Measurements from ENCODE around the gene SIRPB2.
"Not testable (repeated sequence)": the region's sequence is repeated elsewhere in the genome, so short reads cannot be mapped to it uniquely, and the experiment has no call there.

The SIRPB2 gene

DNA sequence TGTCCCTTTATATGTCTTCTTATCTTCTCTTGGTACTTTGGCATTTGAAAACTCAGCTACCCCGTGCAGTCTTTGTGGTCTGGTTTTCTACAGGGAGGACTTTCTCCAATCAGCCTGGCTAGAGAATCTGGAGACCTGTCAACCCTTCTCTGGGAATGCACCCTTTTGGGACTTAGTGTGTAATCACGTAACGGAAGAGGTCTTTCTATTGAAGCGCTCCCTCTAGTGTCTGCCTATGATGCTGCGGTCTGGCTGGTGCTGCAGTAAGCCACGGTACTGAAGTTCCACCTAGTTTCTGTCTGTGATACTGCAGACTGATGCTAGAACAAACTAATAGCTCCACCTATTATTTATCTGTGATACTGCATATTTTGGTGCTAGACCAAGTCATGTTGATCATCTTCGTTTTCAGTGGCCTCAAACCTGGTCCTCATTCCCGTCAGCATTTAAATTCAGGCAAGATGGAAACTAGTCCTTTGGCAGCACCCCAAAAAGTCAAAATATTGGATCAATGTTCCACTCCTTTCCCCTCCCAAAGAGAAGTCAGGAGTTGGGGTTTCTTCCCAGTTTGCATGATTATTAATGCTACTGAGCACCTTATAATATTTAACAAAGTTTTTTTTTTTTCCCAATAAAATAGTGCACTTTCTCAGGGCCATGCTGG lies 12.5 kb upstream of the SIRPB2 start:
- no peak overlapping the region for H3K4me3 ChIP-seq (ENCODE audit: low read length)
- DNase-seq (ENCODE audit: low read depth, low spot score) = peak; percentile 92

DNA sequence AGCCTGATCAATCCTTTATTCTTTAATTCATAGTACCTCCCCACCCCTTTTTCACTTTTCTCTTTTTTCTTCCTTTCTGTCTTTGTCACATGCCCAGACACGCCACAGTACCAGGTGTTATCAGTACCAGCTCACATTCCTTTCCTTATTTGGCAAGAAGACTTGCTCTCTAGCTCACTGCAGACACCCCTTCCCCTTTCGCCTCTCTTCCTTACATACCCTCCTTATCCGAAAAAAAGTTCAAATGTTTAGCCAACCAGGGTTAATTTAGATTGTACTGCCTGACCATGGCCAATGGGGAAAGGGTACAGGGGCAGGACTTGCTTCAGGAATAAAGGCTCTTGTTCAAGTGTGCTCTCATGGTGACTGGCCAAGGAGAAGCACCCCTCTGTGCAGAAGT lies 9.3 kb upstream of the SIRPB2 start:
- no peak for DNase-seq (ENCODE audit: low read depth, low spot score)
- H3K4me3 ChIP-seq (ENCODE audit: low read length) = no peak overlapping the region

DNA sequence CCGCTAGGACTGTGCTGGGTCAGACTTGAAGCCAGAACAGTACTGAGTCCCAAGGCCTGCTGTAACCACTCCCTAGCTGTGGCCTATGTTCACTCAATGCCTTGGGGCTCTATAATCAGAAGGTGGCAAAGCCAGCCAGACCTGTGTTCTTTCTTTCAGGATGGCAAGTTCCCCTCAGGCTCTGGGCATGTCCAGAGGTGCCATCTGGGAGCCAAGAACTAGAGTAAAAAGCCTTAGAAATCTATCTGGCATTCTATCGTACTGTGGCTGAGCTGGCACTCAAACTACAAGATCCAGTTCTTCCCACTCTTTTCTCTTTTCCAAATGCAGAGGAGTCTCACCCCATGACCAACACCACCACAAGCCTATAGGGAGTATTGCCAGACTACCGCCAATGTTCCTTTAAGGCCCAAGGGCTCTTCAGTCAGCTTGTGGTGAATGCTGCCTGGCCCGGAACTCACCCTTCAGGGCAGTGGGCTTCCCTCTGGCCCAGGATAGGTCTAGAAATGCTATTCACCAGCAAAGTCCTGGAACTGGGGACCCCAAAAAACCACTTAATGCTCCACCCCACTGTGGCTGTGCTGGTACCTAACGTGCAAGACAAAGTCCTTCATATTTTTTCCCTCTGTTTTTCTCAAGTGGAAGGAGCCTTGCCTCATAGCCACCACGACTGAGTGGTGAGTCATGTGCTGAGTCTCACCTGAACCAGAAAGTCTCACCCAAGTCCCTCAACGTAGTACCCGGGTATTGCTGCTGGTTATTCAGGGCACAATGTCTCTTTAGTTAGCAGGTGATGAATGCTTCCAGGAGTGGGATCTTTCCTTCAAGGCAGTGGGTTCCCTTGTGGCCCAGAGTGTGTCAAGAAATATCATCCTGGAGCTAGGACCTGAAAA lies 8.6 kb upstream of the SIRPB2 start:
- no peak overlapping the region for H3K4me3 ChIP-seq (ENCODE audit: low read length)
- no peak for DNase-seq (ENCODE audit: low read depth, low spot score)

DNA sequence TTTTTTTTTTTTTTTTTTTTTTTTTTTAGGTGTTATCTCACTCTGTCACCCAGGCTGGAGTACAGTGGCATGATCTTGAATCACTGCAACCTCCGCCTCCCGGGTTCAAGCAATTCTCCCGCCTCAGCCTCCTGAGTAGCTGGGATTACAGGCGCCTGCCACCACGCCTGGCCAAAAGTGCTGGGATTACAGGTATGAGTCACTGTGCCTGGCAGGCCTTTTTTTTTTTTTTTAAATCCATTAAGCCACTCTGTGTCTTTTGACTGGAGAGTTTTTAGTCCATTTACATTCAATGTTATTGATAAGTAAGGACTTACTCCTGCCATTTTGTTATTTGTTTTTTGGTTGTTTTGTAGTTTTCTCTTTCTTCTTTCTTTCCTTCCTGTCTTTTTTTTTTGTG lies 6.2 kb upstream of the SIRPB2 start:
- not testable (repeated sequence) for DNase-seq (ENCODE audit: low read depth, low spot score); H3K4me3 ChIP-seq (ENCODE audit: low read length)

DNA sequence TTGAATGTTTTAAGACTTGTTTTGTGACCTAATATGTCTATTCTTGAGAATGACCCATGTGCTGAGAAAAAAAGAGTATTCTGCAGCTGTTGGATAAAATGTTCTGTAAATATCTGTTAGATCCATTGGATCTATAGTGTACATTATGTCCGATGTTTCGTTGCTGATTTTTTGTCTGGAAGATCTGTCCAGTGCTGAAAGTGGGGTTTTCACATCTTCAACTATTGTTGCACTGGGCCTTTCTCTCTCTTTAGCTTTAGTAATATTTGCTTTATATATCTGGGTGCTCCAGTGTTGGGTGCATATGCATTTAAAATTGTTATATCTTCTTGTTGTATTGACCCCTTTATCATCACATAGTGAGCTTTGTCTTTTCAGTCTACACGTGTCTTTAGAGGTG lies 5.7 kb upstream of the SIRPB2 start:
- no peak overlapping the region for H3K4me3 ChIP-seq (ENCODE audit: low read length)
- DNase-seq (ENCODE audit: low read depth, low spot score) = no peak

DNA sequence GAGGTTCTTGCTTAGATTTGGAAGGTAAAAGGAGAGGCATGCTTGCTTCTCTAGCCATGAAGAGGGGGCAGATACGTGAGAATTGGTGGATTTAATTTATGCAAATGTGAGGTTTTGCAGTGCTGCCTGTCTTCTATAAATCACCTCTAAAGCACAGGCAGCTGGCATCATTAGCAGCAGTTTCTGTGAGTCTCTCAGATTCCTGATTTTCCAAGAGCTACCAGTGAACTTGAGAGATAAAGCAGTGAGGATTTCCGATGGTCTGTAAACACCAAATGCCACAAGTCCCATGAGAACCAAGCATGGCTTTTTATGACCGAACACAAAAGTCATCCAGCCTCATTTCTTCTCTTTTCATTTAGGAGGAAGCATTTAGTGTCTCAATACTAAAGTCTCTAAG lies 3.2 kb upstream of the SIRPB2 start:
- H3K4me3 ChIP-seq (ENCODE audit: low read length) = no peak overlapping the region
- DNase-seq (ENCODE audit: low read depth, low spot score) = no peak

DNA sequence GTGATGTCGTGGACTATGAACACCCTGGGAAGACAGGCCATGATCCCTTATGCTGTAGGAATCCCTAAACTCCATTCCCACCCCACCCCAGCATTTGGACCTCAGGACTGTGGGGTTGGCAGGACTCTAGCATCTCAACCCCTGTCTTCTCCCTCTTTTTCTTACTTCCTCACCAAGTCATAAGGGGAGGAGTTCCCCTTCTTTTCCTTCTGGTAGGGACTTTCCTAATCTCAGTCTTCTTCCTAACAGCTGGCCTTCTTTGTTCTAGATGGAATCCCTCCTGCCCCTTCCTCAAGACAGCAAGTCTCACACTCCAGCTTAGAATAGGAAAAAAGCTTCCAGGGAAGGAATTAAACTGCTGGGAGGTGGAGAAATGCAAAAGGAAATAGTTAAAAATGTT lies 2.3 kb upstream of the SIRPB2 start:
- DNase-seq (ENCODE audit: low read depth, low spot score) = no peak
- no peak overlapping the region for H3K4me3 ChIP-seq (ENCODE audit: low read length)

DNA sequence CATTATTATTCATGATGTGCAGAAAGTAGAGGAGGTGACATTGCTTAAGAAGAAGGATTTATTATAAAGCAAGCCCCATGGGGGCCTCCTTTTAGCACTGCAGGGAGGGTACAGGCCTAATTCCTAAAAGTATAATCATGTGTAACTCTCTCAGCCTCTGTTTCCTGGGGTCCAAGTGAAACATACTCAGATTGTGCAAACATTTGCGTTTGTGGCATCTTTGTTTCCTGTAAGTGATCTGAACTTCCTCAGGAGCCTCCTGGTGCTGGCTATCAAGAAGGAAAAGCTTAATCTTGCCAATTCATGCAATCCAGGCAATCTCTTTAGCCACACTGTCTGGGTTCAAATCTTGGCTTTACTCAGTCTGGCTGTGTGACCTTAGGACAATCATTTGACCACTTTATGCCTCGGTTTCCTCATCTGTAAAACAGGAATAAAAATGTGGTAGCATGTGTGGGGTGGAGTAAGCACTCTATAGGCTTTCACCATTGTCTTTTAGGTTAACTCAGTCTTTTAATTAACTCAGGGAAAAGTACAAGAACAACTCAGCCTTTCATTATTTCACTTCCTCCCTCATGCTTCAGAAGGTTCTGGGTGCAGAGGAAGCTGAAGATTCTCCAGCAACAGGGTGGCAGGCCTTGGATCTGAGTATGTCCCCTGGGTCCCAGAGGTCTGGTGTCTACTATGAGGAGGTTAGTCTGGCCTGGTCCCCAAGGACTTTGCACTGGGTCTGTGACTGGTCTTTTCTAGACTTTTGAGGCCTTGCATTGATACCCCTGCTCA lies 831 bp upstream of the SIRPB2 start:
- no peak overlapping the region for H3K4me3 ChIP-seq (ENCODE audit: low read length)
- no peak for DNase-seq (ENCODE audit: low read depth, low spot score)

DNA sequence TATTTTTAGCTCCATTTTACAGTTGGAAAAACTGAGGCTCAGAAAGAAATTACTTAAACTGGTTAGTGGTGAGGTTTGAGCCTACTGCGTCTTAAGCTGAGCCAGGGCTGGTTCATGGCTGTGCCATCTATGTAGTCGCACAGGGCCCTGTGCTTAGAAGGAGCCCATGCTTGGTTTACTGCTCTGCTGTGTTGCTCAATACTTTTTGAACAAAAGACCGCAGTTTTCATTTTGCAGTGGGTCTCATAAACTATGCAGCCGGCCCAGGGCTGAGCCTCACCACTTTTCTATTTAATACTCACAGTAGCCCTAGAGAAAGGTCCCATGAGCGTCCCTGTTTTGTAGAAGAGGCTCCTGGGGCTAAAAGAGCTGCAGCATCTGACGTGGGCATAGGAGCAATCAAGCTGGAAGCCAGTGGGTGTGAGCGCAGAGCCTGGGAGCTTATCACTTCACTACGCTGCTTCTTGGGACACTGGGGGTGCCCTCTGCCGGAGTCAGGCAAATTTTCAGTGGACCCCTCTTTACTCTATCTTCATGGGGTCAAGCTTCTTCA lies 501 bp downstream of the SIRPB2 start:
- DNase-seq (ENCODE audit: low read depth, low spot score) = no peak
- H3K4me3 ChIP-seq (ENCODE audit: low read length) = no peak overlapping the region

DNA sequence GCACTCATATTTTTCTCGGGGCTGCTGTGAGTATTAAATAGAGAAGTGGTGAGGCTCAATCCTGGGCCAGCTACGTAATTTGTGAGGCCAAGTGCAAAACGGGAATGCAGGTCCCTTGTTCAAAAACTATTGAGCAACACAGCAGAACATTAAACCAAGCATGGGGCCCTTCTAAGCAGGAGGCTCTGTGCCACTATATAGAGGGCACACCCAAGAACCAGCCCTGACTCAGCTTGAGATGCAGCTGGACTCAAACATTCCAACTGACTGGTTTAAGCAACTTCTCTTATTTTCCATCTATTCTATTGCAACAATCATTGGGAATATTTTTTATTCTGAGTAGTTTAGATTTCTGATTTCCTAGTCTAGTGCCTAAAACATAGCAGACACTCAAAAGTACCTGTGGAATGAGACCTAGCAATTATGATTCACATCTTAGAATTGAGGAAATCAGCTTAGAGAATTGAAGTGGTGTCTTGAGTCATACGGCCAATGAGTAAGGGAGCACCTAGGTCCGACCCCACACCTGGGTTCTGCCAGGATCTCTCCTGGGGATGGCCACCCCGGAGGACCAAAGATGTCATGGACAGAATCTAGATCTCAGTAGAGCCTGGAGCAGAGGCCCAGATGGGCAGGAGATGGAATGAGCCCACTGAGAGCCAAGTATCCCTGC lies 1.3 kb downstream of the SIRPB2 start:
- no peak overlapping the region for H3K4me3 ChIP-seq (ENCODE audit: low read length)

DNA sequence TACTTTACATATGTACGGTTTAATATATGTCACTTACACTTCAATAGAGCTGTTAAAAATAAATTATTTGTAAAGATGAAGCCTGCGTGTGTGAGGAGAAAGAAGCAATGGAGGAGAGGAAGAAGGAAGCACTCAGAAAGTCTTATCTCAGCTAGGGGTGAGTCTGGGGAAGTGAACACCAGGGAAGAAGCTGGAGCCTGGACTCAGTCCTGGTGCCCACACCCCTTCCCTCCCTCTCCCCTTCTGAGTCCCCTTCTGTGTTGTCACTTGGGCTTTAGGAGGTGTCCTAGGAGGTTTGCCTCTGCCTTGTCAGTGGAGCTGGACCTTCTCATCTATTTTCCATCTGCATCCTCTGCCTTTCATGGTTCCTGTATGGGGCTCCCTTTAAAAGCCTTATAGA lies 1.9 kb downstream of the SIRPB2 start:
- no peak overlapping the region for H3K4me3 ChIP-seq (ENCODE audit: low read length)
- DNase-seq (ENCODE audit: low read depth, low spot score) = no peak

More for the DNA sequence above, 1.3 kb downstream of the SIRPB2 start:
- no peak for DNase-seq (ENCODE audit: low read depth, low spot score)

DNA sequence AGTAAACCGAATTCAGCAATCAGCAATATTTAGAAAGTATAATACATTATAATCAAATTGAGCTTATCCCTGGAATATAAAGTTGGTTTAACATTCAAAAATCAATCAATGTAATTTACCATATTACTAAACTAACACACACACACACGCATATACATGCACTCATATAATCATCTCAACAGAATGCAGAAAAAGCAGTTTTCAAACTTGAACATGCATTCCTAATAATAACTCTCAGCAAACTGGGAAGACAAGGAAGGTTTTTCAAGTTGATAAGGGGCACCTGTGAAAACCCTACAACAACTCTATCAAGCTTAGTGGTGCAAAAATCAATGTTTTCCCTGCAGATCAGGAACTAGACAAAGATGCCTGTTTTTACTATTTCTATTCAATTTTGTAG lies 4.7 kb downstream of the SIRPB2 start:
- no peak for DNase-seq (ENCODE audit: low read depth, low spot score)
- no peak overlapping the region for H3K4me3 ChIP-seq (ENCODE audit: low read length)

DNA sequence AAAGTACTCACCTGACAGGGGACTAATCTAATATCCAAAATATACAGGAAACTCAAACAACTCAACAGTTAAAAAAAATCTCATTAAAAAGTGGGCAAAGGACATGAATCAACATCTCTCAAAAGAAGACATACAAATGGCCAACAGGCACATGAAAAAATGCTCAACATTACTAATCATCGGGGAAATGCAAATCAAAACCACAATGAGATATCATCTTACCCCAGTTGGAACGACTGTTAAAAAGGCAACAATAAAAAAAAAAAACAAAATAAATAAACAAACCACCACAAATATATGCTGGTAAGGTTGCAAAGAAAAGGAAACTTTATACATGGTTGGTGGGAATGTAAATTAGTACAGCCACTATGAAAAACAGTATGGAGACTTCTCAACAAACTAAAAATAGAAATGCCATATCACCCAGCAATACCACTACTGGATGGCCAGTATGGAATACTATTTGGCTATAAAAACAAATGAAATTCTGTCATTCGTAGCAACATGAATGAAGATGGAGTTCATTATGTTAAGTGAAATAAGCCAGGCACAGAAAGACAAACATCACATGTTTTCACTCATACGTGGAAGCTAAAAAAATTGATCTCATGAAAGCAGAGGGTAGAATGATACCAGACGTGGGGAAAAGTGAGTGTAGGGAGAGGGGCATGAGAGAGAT lies 6.6 kb downstream of the SIRPB2 start:
- DNase-seq (ENCODE audit: low read depth, low spot score) = no peak
- no peak overlapping the region for H3K4me3 ChIP-seq (ENCODE audit: low read length)

DNA sequence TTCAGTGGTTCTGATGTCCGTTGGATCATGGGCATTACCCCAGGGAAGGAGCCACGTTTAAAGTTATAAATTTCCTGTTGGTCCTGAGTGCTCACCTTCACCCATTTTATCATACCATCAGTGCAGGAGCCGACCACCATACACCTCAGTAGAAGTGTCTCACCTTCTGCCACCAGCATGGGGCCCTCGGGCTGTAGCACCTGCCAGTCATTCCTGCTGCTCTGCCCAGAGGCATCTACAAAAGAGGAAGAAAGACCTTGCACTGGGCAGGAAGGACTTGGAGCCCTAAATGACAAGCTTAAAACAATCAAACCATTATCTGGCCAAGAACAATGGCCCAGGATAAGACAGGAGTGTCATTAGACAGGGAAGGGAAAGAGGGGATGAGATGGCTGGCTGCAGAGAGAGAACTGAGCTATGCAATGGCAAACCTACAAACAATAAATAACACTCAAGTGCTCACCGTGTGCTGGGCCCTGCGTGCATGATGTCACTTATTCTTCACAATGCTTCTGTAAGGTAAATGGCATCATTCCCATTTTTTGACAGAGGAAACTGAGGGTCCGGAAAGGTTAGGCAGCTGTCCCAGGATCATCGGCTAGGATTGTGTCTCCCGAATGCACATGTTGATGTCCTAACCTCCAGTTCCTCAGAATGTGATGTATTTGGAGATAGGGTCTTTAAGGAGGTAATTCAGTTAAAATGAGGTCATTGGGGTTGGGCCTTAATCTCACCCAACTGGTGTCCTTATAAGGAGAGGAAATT lies 11.2 kb downstream of the SIRPB2 start:
- no peak for DNase-seq (ENCODE audit: low read depth, low spot score)
- no peak overlapping the region for H3K4me3 ChIP-seq (ENCODE audit: low read length)

DNA sequence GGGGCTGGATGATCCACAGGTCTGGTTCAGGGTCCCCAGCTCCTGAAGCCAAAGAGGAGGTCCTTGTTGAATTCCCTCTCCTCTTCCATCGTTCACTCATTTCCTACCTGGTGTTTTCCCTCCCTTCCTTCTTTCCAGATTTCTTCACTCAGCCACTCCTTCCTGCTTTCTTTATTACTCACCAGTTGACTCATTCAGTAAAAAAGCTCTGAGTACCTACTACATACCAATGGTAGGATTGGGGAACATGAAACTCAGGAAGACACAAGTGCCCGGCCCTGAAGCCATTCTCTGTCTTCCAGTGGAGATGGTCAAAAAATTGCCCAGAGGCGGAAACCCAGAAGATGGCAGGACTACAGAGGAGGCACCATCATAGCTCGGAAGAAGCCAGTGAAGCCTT lies 12.7 kb downstream of the SIRPB2 start:
- H3K4me3 ChIP-seq (ENCODE audit: low read length) = no peak overlapping the region
- DNase-seq (ENCODE audit: low read depth, low spot score) = no peak

DNA sequence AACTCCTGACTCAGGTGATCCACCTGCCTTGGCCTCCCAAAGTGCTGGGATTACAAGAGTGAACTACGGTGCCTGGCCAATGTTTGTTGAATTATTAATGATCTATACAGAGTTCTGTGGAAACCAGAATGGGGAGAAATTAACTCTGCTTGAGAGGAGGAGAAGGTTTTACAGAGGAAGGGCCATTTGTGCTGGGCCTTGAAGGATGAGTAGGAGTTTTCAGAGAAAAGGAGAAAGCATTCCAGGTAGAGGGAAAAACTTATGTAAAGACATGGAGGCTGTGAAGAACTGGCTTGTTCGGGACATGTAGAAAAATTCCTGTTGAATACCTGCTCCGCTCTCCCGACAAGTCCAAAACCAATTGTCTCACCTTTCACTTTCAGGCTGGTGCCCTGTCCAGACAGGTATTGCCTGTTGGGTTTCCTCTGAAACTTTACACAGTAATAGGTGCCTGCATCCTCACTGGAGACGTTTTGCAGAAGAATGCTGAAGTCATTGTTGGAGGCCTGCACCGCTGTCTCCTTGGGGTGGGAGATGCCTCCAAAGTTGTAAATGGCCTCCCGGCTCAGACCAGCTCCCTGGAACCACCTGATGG lies 13.2 kb downstream of the SIRPB2 start:
- DNase-seq (ENCODE audit: low read depth, low spot score) = no peak
- H3K4me3 ChIP-seq (ENCODE audit: low read length) = no peak overlapping the region

DNA sequence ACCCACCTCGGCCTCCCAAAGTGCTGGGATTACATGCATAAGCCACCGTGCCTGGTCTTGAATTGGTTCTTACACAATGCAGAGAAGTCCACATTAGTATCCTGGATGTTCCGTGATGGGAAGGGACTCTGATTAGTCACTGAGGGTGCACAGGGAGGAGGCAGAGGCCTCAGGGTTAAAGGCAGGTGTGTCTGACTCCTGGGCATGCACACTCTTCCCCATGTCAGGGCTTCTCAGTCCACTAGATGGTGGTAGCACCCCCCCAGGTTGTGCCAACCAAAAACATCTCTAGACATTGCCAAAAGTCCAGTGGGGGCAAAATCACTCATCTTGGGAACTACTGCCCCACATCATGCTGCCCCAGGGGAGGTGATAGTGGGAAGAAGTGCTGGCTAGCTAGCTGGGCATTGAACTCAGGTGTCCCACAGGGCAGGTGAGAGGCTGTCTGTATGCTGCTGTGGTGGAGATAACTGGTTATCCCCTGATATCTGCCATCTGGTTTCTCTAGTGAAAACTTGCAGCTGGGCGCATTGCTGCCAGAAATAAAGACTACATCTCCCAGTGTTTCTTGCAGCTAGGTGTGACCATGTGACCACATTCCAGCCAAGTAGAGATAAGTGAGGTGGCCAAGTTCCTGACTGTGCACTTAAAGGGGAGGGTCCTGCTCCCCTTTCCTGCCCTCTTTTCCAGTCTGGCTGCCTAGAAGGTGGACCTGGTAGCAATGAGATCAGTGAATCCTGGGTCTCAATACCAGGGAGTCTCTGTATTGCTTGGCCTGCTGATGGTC lies 16.2 kb downstream of the SIRPB2 start:
- no peak overlapping the region for H3K4me3 ChIP-seq (ENCODE audit: low read length)
- DNase-seq (ENCODE audit: low read depth, low spot score) = no peak
